ENCODE measurements around the gene BAIAP2L1.

Gene BAIAP2L1

DNA sequence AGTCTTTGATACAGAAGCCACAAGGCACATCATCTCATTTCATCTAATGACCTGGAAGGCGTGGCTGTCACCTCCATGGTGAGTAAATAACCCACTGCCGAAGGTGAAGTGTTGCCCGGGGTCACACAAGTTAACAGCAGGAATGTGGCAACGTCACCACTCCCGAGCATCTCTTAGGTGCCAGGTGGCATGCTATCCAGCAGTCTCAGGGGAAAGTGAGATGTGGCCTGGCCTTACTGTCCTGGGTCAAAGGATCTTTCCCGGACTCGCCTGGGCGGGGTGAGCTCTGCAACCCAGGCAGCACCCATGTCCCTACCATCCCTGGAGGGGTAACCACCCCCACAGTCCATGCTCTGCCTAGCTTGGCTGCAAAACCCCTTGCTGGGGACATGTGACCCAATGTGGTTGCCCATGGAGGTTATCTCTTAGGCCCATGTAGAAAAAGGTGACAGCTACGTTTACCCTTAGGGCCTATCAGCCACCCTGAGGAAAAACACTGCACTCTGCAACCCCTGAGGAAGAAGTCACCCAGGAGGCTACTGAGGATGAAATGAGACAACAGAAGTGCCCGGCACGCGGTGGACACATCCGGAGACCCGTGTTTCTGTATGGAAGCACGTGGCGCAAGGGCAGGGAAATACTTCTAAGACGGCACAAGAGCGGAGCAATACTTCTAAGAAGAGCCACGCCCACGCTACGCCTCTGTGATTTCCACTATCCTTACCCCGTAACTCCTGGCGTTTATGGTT is 52.0 kb downstream of the BAIAP2L1 start:
- no peak for FAIRE-seq
- no peak for TF ChIP-seq POLR2AphosphoS5 (IDR thresholded peaks at IDR 0.05; ENCODE audit: low read depth, low read length)
- TF ChIP-seq TAF1 (IDR thresholded peaks at IDR 0.05; ENCODE audit: low read depth, low read length): no peak
- TF ChIP-seq PAX5 (IDR thresholded peaks at IDR 0.05; ENCODE audit: insufficient read depth, low read length, severe bottlenecking): no peak
- no peak for TF ChIP-seq SPI1 (IDR thresholded peaks at IDR 0.05; ENCODE audit: low read depth, low read length)
- no peak for TF ChIP-seq POLR2A (IDR thresholded peaks at IDR 0.05; ENCODE audit: low read depth, low read length)
- no peak for DNase-seq (ENCODE audit: insufficient read length, low spot score)

- TF ChIP-seq POU2F2 (IDR thresholded peaks at IDR 0.05; ENCODE audit: low read depth, low read length) (no peak), PAX5 (IDR thresholded peaks at IDR 0.05; ENCODE audit: insufficient read depth, low read length, severe bottlenecking) (no peak), POLR2AphosphoS5 (IDR thresholded peaks at IDR 0.05; ENCODE audit: low read depth, low read length) (no peak), POLR2A (IDR thresholded peaks at IDR 0.05; ENCODE audit: low read depth, low read length) (no peak), TAF1 (IDR thresholded peaks at IDR 0.05; ENCODE audit: low read depth, low read length) (no peak), SPI1 (IDR thresholded peaks at IDR 0.05; ENCODE audit: low read depth, low read length) (no peak)
- no peak for FAIRE-seq
Observed at GRCh38 chr7:98346515-98347069, 54.3 kb downstream of the BAIAP2L1 start.

DNA sequence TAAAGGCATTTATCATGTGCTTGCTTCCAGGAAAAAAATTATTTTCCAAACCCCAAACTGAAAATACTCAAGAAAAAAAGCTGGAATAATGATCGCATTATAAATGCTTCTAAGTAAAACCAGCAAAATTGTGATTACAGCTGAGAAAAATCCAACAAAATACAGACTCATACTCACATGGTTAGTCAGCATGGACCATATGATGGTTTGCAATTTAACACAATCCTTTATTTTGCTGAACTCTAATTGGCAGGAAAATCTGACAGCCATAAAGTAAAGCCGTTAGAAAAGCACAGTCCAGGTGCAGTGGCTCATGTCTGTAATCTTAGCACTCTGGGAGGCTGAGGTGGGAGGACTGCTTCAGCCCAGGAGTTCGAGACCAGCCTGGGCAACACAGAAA is 59.8 kb downstream of the BAIAP2L1 start:
- DNase-seq (ENCODE audit: insufficient read length, low spot score) (no peak), FAIRE-seq (no peak)
- TF ChIP-seq TAF1 (IDR thresholded peaks at IDR 0.05; ENCODE audit: low read depth, low read length) (no peak), POLR2AphosphoS5 (IDR thresholded peaks at IDR 0.05; ENCODE audit: low read depth, low read length) (no peak)

More at GRCh38 chr7:98346515-98347069, 54.3 kb downstream of the BAIAP2L1 start:
- DNase-seq (ENCODE audit: insufficient read length, low spot score): no peak

GRCh38 chr7:98339043-98339442 is 61.8 kb downstream of the BAIAP2L1 start:
- DNase-seq (ENCODE audit: insufficient read length, low spot score) (no peak), FAIRE-seq (no peak)
- TF ChIP-seq POLR2A (IDR thresholded peaks at IDR 0.05; ENCODE audit: low read depth, low read length) (no peak), TAF1 (IDR thresholded peaks at IDR 0.05; ENCODE audit: low read depth, low read length) (no peak), PAX5 (IDR thresholded peaks at IDR 0.05; ENCODE audit: insufficient read depth, low read length, severe bottlenecking) (no peak), SPI1 (IDR thresholded peaks at IDR 0.05; ENCODE audit: low read depth, low read length) (no peak), POU2F2 (IDR thresholded peaks at IDR 0.05; ENCODE audit: low read depth, low read length) (no peak), POLR2AphosphoS5 (IDR thresholded peaks at IDR 0.05; ENCODE audit: low read depth, low read length) (no peak)

DNA sequence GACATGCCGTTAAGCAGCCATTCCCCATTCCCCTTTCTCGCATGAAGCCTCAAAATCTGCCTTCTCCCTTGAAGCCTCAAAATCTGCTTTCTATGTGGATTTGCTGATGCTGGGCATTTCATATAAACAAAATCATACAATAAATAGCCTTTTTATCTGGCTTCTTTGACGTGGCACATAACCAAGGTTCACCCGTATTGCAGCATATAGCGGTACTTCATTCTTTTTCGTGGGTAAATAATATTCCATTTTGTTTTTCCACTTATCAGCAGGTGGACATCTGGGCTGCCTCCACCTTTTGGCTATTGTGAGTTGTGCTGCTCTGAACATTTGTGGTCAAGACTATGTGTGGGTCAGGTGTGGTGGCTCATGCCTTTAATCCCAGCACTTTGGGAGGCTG is 62.4 kb downstream of the BAIAP2L1 start:
- DNase-seq (ENCODE audit: insufficient read length, low spot score): no peak
- no peak for FAIRE-seq
- no peak for TF ChIP-seq POU2F2 (IDR thresholded peaks at IDR 0.05; ENCODE audit: low read depth, low read length)
- no peak for TF ChIP-seq POLR2AphosphoS5 (IDR thresholded peaks at IDR 0.05; ENCODE audit: low read depth, low read length)
- TF ChIP-seq PAX5 (IDR thresholded peaks at IDR 0.05; ENCODE audit: insufficient read depth, low read length, severe bottlenecking): no peak
- TF ChIP-seq SPI1 (IDR thresholded peaks at IDR 0.05; ENCODE audit: low read depth, low read length): no peak
- TF ChIP-seq POLR2A (IDR thresholded peaks at IDR 0.05; ENCODE audit: low read depth, low read length): no peak

- TF ChIP-seq POU2F2 (IDR thresholded peaks at IDR 0.05; ENCODE audit: low read depth, low read length): no peak
- TF ChIP-seq POLR2AphosphoS5 (IDR thresholded peaks at IDR 0.05; ENCODE audit: low read depth, low read length): no peak
- no peak for TF ChIP-seq SPI1 (IDR thresholded peaks at IDR 0.05; ENCODE audit: low read depth, low read length)
- TF ChIP-seq TAF1 (IDR thresholded peaks at IDR 0.05; ENCODE audit: low read depth, low read length): no peak
- TF ChIP-seq PAX5 (IDR thresholded peaks at IDR 0.05; ENCODE audit: insufficient read depth, low read length, severe bottlenecking): no peak
- TF ChIP-seq POLR2A (IDR thresholded peaks at IDR 0.05; ENCODE audit: low read depth, low read length): no peak
- no peak for FAIRE-seq
- no peak for DNase-seq (ENCODE audit: insufficient read length, low spot score)
Observed at GRCh38 chr7:98335411-98335977, 65.4 kb downstream of the BAIAP2L1 start.

DNA sequence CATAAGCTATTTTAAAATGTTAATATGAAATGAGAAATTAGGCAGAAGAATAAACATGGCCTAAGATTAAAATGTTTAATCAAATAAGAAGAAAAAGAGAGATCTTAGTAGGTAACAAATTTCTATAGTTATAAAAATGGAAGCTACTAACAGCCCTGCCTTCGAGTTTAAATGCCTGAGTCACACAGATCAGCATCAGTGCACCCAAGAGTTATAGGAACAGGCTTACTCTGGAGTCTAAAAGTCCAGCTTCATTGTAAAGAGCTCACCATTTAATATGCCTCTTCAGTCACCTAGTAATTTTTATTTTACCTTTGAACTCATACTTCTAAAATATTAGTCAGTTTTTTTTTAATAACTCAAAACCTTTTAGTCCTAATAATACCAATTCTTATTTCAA is 66.8 kb downstream of the BAIAP2L1 start:
- TF ChIP-seq POU2F2 (IDR thresholded peaks at IDR 0.05; ENCODE audit: low read depth, low read length) (no peak), POLR2AphosphoS5 (IDR thresholded peaks at IDR 0.05; ENCODE audit: low read depth, low read length) (no peak), TAF1 (IDR thresholded peaks at IDR 0.05; ENCODE audit: low read depth, low read length) (no peak), POLR2A (IDR thresholded peaks at IDR 0.05; ENCODE audit: low read depth, low read length) (no peak), PAX5 (IDR thresholded peaks at IDR 0.05; ENCODE audit: insufficient read depth, low read length, severe bottlenecking) (no peak), SPI1 (IDR thresholded peaks at IDR 0.05; ENCODE audit: low read depth, low read length) (no peak)
- DNase-seq (ENCODE audit: insufficient read length, low spot score) (no peak), FAIRE-seq (no peak)

- DNase-seq (ENCODE audit: insufficient read length, low spot score): no peak
- no peak for TF ChIP-seq SPI1 (IDR thresholded peaks at IDR 0.05; ENCODE audit: low read depth, low read length)
- no peak for TF ChIP-seq TAF1 (IDR thresholded peaks at IDR 0.05; ENCODE audit: low read depth, low read length)
- no peak for TF ChIP-seq POLR2A (IDR thresholded peaks at IDR 0.05; ENCODE audit: low read depth, low read length)
- TF ChIP-seq POLR2AphosphoS5 (IDR thresholded peaks at IDR 0.05; ENCODE audit: low read depth, low read length): no peak
- no peak for TF ChIP-seq PAX5 (IDR thresholded peaks at IDR 0.05; ENCODE audit: insufficient read depth, low read length, severe bottlenecking)
- TF ChIP-seq POU2F2 (IDR thresholded peaks at IDR 0.05; ENCODE audit: low read depth, low read length): no peak
- no peak for FAIRE-seq
Observed at GRCh38 chr7:98330926-98331529, 69.9 kb downstream of the BAIAP2L1 start.

- TF ChIP-seq POLR2AphosphoS5 (IDR thresholded peaks at IDR 0.05; ENCODE audit: low read depth, low read length): no peak
- TF ChIP-seq POU2F2 (IDR thresholded peaks at IDR 0.05; ENCODE audit: low read depth, low read length): no peak
- no peak for TF ChIP-seq POLR2A (IDR thresholded peaks at IDR 0.05; ENCODE audit: low read depth, low read length)
- TF ChIP-seq TAF1 (IDR thresholded peaks at IDR 0.05; ENCODE audit: low read depth, low read length): no peak
- TF ChIP-seq SPI1 (IDR thresholded peaks at IDR 0.05; ENCODE audit: low read depth, low read length): no peak
- FAIRE-seq (no peak), DNase-seq (ENCODE audit: insufficient read length, low spot score) (no peak)
Observed at GRCh38 chr7:98329791-98330373, 71.0 kb downstream of the BAIAP2L1 start.

Data from GM12891 (cell line).